ENCODE data around the gene CAP1. TPM values are rescaled to one million over a fixed set of nuclear protein-coding genes. Genes with fewer than 3 reads are reported as not detected.

Gene CAP1
- total RNA-seq, 1 experiment from 2014 or later, result 255 TPM

- H3K36me3 Mint-ChIP-seq (ENCODE audit: insufficient read depth in 1 of 3, low read depth in 3 of 3), result no peaks in the 10 kb centered on the region
- Histone ChIP-seq H2AFZ (ENCODE audit: low read length) (no peak overlapping the region), H3K4me2 (ENCODE audit: insufficient read depth, insufficient read length, low read length) (no peak overlapping the region), H3K18ac (ENCODE audit: insufficient read length, low read depth, low read length) (no peak overlapping the region), H3K4ac (ENCODE audit: low read depth, low read length) (no peak overlapping the region), H4K8ac (replicated peaks; ENCODE audit: insufficient read length, low read depth, low read length) (no peak overlapping the region), H3K9ac (ENCODE audit: extremely low read depth, insufficient read length, low read length) (no peak overlapping the region), H2BK15ac (ENCODE audit: low read depth, low read length) (no peak overlapping the region), H2BK20ac (ENCODE audit: low read depth, low read length, poor library complexity, severe bottlenecking) (no peak overlapping the region), H3K9me3 (ENCODE audit: control insufficient read depth, low read depth, low read length) (no peaks in the 10 kb centered on the region), H3K56ac (ENCODE audit: insufficient read length, low read depth, low read length) (no peak overlapping the region), H3K27ac (ENCODE audit: insufficient read length, low read depth, low read length) (no peak overlapping the region), H3K79me2 (ENCODE audit: insufficient read depth, low read length) (no peaks in the 10 kb centered on the region), H2BK12ac (ENCODE audit: insufficient read length, low read depth, low read length) (no peak overlapping the region), H2AK5ac (ENCODE audit: insufficient read length, low read length) (no peak overlapping the region), H3K27me3 (ENCODE audit: insufficient read depth, low read length) (no peaks in the 10 kb centered on the region), H2BK5ac (ENCODE audit: insufficient read length, low read length) (no peak overlapping the region), H3K14ac (ENCODE audit: insufficient read depth, low read length) (no peak overlapping the region), H4K20me1 (ENCODE audit: control insufficient read depth, insufficient read depth, insufficient read length) (no peaks in the 10 kb centered on the region), H3K23ac (ENCODE audit: insufficient read length, low read depth, low read length) (no peak overlapping the region), H3K23me2 (ENCODE audit: insufficient read length, low read depth, low read length, poor library complexity, severe bottlenecking) (no peaks in the 10 kb centered on the region), H3K79me1 (ENCODE audit: insufficient read depth, low read depth, low read length, poor library complexity, severe bottlenecking) (no peaks in the 10 kb centered on the region), H3T11ph (ENCODE audit: low read length) (no peak overlapping the region), H4K5ac (ENCODE audit: insufficient read length, low read depth, low read length) (no peak overlapping the region), H3K4me1 (ENCODE audit: insufficient read depth, low read length) (no peaks in the 10 kb centered on the region), H4K91ac (ENCODE audit: insufficient read length, low read depth, low read length) (no peak overlapping the region), H2BK120ac (ENCODE audit: low read depth, low read length, poor library complexity, severe bottlenecking) (no peak overlapping the region)
- no peaks in the 10 kb centered on the region; a peak in 2 of 5 replicates for H3K9me3 Mint-ChIP-seq
- no peak for TF ChIP-seq CTCF (conservative IDR thresholded peaks at IDR 0.05)
- peaks cover 0 to 4% of the 10 kb centered on the region in 2 experiments; a peak in 2 of 4 replicates for H3K4me1 Mint-ChIP-seq
- no peak overlapping the region for H3K4me3 Mint-ChIP-seq
- H3K27ac Mint-ChIP-seq, result no peak overlapping the region
- no peak for DNase-seq
- whole genome bisulfite sequencing (ENCODE audit: extremely low coverage, insufficient read length, low lambda C conversion rate), result no CpG with 5 or more reads among the region's 3 CpGs
- peaks cover 27% of the 10 kb centered on the region for H3K27me3 Mint-ChIP-seq (ENCODE audit: low read depth)
Observed at GRCh38 chr1:40102896-40103295, 62.4 kb downstream of the CAP1 start.
